ENCODE data around the gene PDCD6IP.

- no peak for TF ChIP-seq CTCF (IDR thresholded peaks at IDR 0.05)
- no peak for TF ChIP-seq POLR2A (IDR thresholded peaks at IDR 0.05)
These were observed 111.1 kb downstream of the PDCD6IP start for GRCh38 chr3:33909547-33909946.

All from adrenal gland (tissue), 5 donors.